GM23338 (cell line): ENCODE results near the gene SEMA5A. TPM values are rescaled to one million over a fixed set of nuclear protein-coding genes. Genes with fewer than 3 reads are reported as not detected.

Experiments used
- ATAC-seq: fragments of 200-7000 bp; cut with Tn5 transposase; 3 replicates; pipeline ENCODE4 v1.9.1; 2020
- DNase-seq: peaks from one replicate; pipeline ENCODE4 v3.0.0-alpha.2; 2015; ENCODE audit warnings: low spot score
- H2AFZ ChIP-seq: fragments of 200-600 bp; sonication (generic); 2 replicates; pipeline ENCODE4 v1.8.0; 2016; ENCODE audit warnings: antibody characterized with exemption, mild to moderate bottlenecking, moderate library complexity
- H3F3A ChIP-seq: fragments of 200-600 bp; sonication (generic); replicated peaks from 2 replicates; pipeline ENCODE4 v1.8.0; 2017; ENCODE audit warnings: antibody characterized with exemption, mixed run types, low read depth
- H3K27ac ChIP-seq: fragments of 200-600 bp; sonication (generic); 2 replicates; pipeline ENCODE4 v1.6.1; 2016; ENCODE audit warnings: low read depth
- H3K27me3 ChIP-seq: fragments of 200-600 bp; sonication (generic); 2 replicates; pipeline ENCODE4 v1.8.0; 2016; ENCODE audit warnings: mild to moderate bottlenecking, mixed run types, moderate library complexity; ENCODE audit not compliant: insufficient read depth
- H3K36me3 ChIP-seq: fragments of 200-600 bp; sonication (generic); 2 replicates; pipeline ENCODE4 v1.8.0; 2016; ENCODE audit warnings: mild to moderate bottlenecking; ENCODE audit not compliant: insufficient read depth
- H3K4me1 ChIP-seq: fragments of 200-600 bp; sonication (generic); 2 replicates; pipeline ENCODE4 v1.8.0; 2016; ENCODE audit warnings: mild to moderate bottlenecking, moderate library complexity; ENCODE audit not compliant: insufficient read depth
- H3K4me2 ChIP-seq: fragments of 200-600 bp; sonication (generic); 2 replicates; pipeline ENCODE4 v1.7.1; 2017; ENCODE audit warnings: mixed run types
- H3K4me3 ChIP-seq: fragments of 200-600 bp; sonication (generic); 2 replicates; pipeline ENCODE4 v1.6.1; 2016; ENCODE audit warnings: mixed run types
- H3K79me2 ChIP-seq: fragments of 200-600 bp; sonication (generic); replicated peaks from 2 replicates; pipeline ENCODE4 v1.8.0; 2017; ENCODE audit warnings: mild to moderate bottlenecking; ENCODE audit not compliant: insufficient read depth
- H3K9me2 ChIP-seq: fragments of 200-600 bp; sonication (generic); 2 replicates; pipeline ENCODE4 v1.8.0; 2017; ENCODE audit not compliant: insufficient read depth
- H4K20me1 ChIP-seq: fragments of 200-600 bp; sonication (generic); replicated peaks from 2 replicates; pipeline ENCODE4 v1.8.0; 2017; ENCODE audit warnings: mild to moderate bottlenecking; ENCODE audit not compliant: insufficient read depth
- H3K27ac Mint-ChIP-seq: 2 replicates; pipeline ENCODE4 v1.8.0; 2020; ENCODE audit warnings: inconsistent platforms, mild to moderate bottlenecking, moderate library complexity, mixed read lengths
- H3K27me3 Mint-ChIP-seq: 3 replicates; pipeline ENCODE4 v1.8.0; 2022; ENCODE audit warnings: low read depth, mild to moderate bottlenecking, moderate library complexity, mixed read lengths, inconsistent platforms; ENCODE audit not compliant: insufficient read depth, poor library complexity
- H3K36me3 Mint-ChIP-seq: 3 replicates; pipeline ENCODE4 v1.8.0; 2021; ENCODE audit warnings: low read depth, mild to moderate bottlenecking, inconsistent platforms, moderate library complexity, mixed read lengths
- H3K4me1 Mint-ChIP-seq: 3 replicates; pipeline ENCODE4 v1.8.0; 2020; ENCODE audit warnings: mild to moderate bottlenecking, inconsistent platforms, mixed read lengths
- H3K4me3 Mint-ChIP-seq: 3 replicates; pipeline ENCODE4 v1.8.0; 2021; ENCODE audit warnings: moderate library complexity, mild to moderate bottlenecking, inconsistent platforms, mixed read lengths
- H3K9me3 Mint-ChIP-seq: 3 replicates; pipeline ENCODE4 v1.8.0; 2020; ENCODE audit warnings: moderate library complexity, mild to moderate bottlenecking, inconsistent platforms, mixed read lengths
- CTCF ChIP-seq, 2 experiments: fragments of 200-600 bp in 1 of 2; sonication (generic) in 1 of 2; conservative IDR thresholded peaks; 2 replicates each; pipeline versions ENCODE4 v1.5.1 to v1.6.1; 2016 to 2017; ENCODE audit warnings: antibody characterized with exemption in 2 of 2, low read depth in 2 of 2, mild to moderate bottlenecking in 2 of 2, moderate library complexity in 1 of 2
- ETS1 ChIP-seq: IDR thresholded peaks from 2 replicates; pipeline ENCODE4 v1.6.1; 2016; ENCODE audit warnings: antibody characterized with exemption
- NANOG ChIP-seq: IDR thresholded peaks from 2 replicates; pipeline ENCODE4 v1.6.1; 2016; ENCODE audit warnings: antibody characterized with exemption, borderline replicate concordance
- POLR2AphosphoS5 ChIP-seq: IDR thresholded peaks from 2 replicates; pipeline ENCODE4 v1.6.1; 2016; ENCODE audit warnings: antibody characterized with exemption, low read depth
- polyA plus RNA-seq: library from polyadenylated mRNA; unstranded; fragments of >200 nt; fragmentation: Nextera tagmentation; extraction: Ambion mirVana; gene quantifications from 2 replicates; pipeline ENCODE4 v1.2.1, GENCODE V29; 2016
- total RNA-seq: library from RNA; depleted of rRNA; stranded (reverse); fragments of >200 nt; shearing (Covaris generic); gene quantifications from 2 replicates; pipeline ENCODE4 v1.2.3, GENCODE V29; 2014

The SEMA5A gene
- total and polyA plus RNA-seq, 2 experiments from 2014 or later = 2.1 to 8.1 TPM

DNA sequence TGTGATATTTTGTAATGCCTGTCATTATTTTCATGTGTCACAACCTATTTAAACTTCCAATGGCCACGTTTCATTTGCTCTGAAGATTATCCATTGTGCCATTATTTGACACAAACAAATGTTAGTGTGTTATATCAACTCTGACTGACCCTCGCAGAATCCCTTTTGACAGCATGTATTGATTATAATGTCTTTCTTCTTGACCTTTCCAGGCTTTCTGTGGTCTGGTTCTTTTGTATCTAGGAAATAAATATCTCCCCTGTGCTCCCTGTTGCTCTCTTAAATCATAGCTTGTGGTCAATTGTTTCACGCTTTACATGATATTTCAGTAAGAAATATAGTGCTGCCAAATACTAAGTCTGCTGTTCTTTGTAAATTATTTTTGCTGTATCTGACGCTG is 442.6 kb downstream of the SEMA5A start:
- Histone ChIP-seq H3K79me2 (no peaks in the 10 kb centered on the region), H3K9me2 (no peaks in the 10 kb centered on the region), H4K20me1 (no peaks in the 10 kb centered on the region; the same call in 1 of the 2 replicates), H3K4me3 (no peak overlapping the region), H3K4me2 (no peak overlapping the region), H3F3A (no peaks in the 10 kb centered on the region), H3K36me3 (no peaks in the 10 kb centered on the region), H2AFZ (no peak overlapping the region), H3K4me1 (no peaks in the 10 kb centered on the region), H3K27ac (no peak overlapping the region), H3K27me3 (no peaks in the 10 kb centered on the region)
- Mint-ChIP-seq H3K36me3 (no peaks in the 10 kb centered on the region), H3K4me1 (no peaks in the 10 kb centered on the region), H3K27me3 (no peaks in the 10 kb centered on the region), H3K4me3 (no peak overlapping the region), H3K9me3 (no peaks in the 10 kb centered on the region), H3K27ac (no peak overlapping the region)
- ATAC-seq (no peak), DNase-seq (no peak)
- TF ChIP-seq ETS1 (no peak), NANOG (no peak), POLR2AphosphoS5 (no peak)

DNA sequence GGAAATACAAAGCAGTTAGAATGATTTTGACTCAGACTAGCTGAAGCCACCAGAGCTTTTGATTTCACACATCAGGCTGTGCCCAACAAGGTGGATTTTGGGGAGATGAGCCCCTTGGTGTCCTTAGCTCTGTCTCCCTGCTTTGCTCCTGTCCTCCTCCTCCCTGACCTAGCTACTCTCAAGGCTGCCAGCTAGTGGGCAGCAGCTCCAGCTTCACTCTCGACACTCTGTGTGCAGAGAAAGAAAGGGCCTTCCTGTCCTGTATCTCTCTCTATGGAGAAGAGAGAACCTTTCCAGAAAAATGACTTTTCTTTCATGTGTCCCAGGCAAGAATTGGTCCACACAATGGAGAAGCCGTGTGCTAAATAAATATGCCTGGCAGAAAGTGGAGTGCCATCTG is 446.2 kb downstream of the SEMA5A start:
- ATAC-seq = peak; percentile 81
- H3K4me1 Mint-ChIP-seq = no peaks in the 10 kb centered on the region

More for the DNA sequence above, 446.2 kb downstream of the SEMA5A start:
- H3K79me2 ChIP-seq = no peaks in the 10 kb centered on the region
- no peaks in the 10 kb centered on the region for H3K4me1 ChIP-seq
- H3K9me2 ChIP-seq = no peaks in the 10 kb centered on the region
- H3K4me3 ChIP-seq = no peak overlapping the region
- H2AFZ ChIP-seq = no peak overlapping the region
- TF ChIP-seq ETS1 (no peak), CTCF (conservative IDR thresholded peaks at IDR 0.05; ENCODE audit: low read depth in 2 of 2) (peak; percentile 28 to 55)
- Mint-ChIP-seq H3K27me3 (no peaks in the 10 kb centered on the region), H3K4me3 (no peak overlapping the region), H3K27ac (no peak overlapping the region), H3K9me3 (no peaks in the 10 kb centered on the region), H3K36me3 (no peaks in the 10 kb centered on the region)
- no peaks in the 10 kb centered on the region for H3K36me3 ChIP-seq
- no peaks in the 10 kb centered on the region; the same call in 1 of the 2 replicates for H4K20me1 ChIP-seq
- H3K27ac ChIP-seq = no peak overlapping the region
- DNase-seq = peak; percentile 22
- H3K4me2 ChIP-seq = no peak overlapping the region
- no peaks in the 10 kb centered on the region for H3F3A ChIP-seq
- H3K27me3 ChIP-seq = no peaks in the 10 kb centered on the region
